Uterus (tissue), 2 donors: Measurements from ENCODE around the gene RAB43.

ENCODE experiments used
- POLR2A ChIP-seq, 2 donors: fragments of 450-650 bp; IDR thresholded peaks; one replicate each; pipeline ENCODE4 v1.6.1; 2016; ENCODE audit warnings: antibody characterized with exemption in 2 of 2, mild to moderate bottlenecking in 1 of 2, moderate library complexity in 1 of 2
- TF ChIP-seq, protein P1 (sequence below), 4 experiments: fragments of 200-600 bp in 2 of 4; fragments of 450-650 bp in 2 of 4; sonication (generic) in 2 of 4; IDR thresholded peaks; one replicate each; pipeline ENCODE4 v1.5.1; 2016 to 2019; ENCODE audit warnings: antibody characterized with exemption in 4 of 4, mild to moderate bottlenecking in 2 of 4, moderate library complexity in 1 of 4

DNA sequence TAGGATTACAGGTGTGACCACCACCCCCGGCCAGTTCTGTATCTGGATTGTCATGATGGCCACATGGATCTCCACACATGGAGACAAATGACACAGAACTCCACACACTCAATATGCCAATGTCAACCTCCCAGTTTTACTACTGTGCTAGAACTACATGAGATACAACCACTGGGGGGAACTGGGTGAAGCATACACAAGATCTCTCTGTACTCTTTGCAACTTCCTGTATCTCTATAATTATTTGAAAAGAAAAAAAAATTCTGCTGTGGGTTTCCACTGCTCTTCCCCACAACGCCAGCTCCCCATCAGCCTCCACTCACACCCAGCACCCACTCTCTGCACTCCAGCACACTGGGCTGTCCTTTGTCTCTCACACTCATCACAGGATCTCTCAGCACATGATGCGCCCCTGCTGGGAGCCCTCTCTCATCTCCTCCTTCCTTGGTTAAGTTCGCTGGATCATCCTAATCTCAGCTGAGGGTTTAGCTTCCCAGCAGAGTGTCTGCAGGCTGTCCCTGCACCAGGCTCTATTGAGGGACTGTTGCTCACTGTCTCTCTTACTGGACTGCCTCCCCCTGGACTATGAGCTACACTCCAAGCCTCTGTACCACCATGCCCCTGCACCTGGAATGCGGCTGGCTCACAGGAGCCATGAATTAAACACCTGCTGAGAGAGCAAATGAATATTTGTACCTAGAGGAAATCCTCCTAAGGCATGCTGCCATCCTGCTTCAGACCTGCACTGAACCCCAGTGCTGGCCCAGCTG is 10.7 kb upstream of the RAB43 start:
- TF ChIP-seq, protein P1, sequence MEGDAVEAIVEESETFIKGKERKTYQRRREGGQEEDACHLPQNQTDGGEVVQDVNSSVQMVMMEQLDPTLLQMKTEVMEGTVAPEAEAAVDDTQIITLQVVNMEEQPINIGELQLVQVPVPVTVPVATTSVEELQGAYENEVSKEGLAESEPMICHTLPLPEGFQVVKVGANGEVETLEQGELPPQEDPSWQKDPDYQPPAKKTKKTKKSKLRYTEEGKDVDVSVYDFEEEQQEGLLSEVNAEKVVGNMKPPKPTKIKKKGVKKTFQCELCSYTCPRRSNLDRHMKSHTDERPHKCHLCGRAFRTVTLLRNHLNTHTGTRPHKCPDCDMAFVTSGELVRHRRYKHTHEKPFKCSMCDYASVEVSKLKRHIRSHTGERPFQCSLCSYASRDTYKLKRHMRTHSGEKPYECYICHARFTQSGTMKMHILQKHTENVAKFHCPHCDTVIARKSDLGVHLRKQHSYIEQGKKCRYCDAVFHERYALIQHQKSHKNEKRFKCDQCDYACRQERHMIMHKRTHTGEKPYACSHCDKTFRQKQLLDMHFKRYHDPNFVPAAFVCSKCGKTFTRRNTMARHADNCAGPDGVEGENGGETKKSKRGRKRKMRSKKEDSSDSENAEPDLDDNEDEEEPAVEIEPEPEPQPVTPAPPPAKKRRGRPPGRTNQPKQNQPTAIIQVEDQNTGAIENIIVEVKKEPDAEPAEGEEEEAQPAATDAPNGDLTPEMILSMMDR (IDR thresholded peaks at IDR 0.05), result no peak
- TF ChIP-seq POLR2A (IDR thresholded peaks at IDR 0.05), result no peak
